Measurements from ENCODE around the gene ADAMTS12. TPM values are rescaled to one million over a fixed set of nuclear protein-coding genes. Genes with fewer than 3 reads are reported as not detected.
A peak's percentile ranks its signal among the peaks of the same experiment; 100 is the strongest.

The ADAMTS12 gene
- total RNA-seq, 4 donors from 2014 or later = 2.3 to 6.0 (median 4.2) TPM

- WGBS = 77% methylated on average over 1 of the region's 1 CpG
- Histone ChIP-seq H3K4me1 (peaks cover 0 to 20% (median 14%) of the 10 kb centered on the region in 4 donors), H3K4me3 (no peak overlapping the region), H3K36me3 (no peaks in the 10 kb centered on the region), H3K27ac (replicated peaks in 1 of 4) (no peak overlapping the region), H3K27me3 (no peaks in the 10 kb centered on the region), H3K9me3 (no peaks in the 10 kb centered on the region)
- intact Hi-C loops (cut with DNase I) = no loop called here
- no peak for TF ChIP-seq EP300 (IDR thresholded peaks at IDR 0.05)
- no peak for TF ChIP-seq CTCF (IDR thresholded peaks at IDR 0.05)
- no peak for TF ChIP-seq POLR2AphosphoS5 (IDR thresholded peaks at IDR 0.05)
- no peak for TF ChIP-seq POLR2A (IDR thresholded peaks at IDR 0.05; ENCODE audit: low read depth)
- DNase-seq (ENCODE audit: extremely low spot score) = no peak
Measured at GRCh38 chr5:33719769-33720168, 172.0 kb downstream of the ADAMTS12 start.

- WGBS = 79% methylated on average over 1 of the region's 1 CpG
- TF ChIP-seq POLR2A (IDR thresholded peaks at IDR 0.05; ENCODE audit: low read depth) (no peak), CTCF (IDR thresholded peaks at IDR 0.05) (no peak), POLR2AphosphoS5 (IDR thresholded peaks at IDR 0.05) (no peak), EP300 (IDR thresholded peaks at IDR 0.05) (no peak)
- Histone ChIP-seq H3K27ac (replicated peaks in 1 of 4) (no peak overlapping the region), H3K36me3 (no peaks in the 10 kb centered on the region), H3K9me3 (no peaks in the 10 kb centered on the region), H3K27me3 (no peaks in the 10 kb centered on the region), H3K4me1 (peaks cover 0 to 7% (median 1%) of the 10 kb centered on the region in 4 donors), H3K4me3 (no peak overlapping the region)
- DNase-seq (ENCODE audit: extremely low spot score) = no peak
- intact Hi-C loops (cut with DNase I) = no loop called here
Measured at GRCh38 chr5:33715661-33716060, 176.1 kb downstream of the ADAMTS12 start.

- Histone ChIP-seq H3K9me3 (no peaks in the 10 kb centered on the region), H3K4me1 (no peaks in the 10 kb centered on the region), H3K27me3 (no peaks in the 10 kb centered on the region), H3K4me3 (no peak overlapping the region), H3K27ac (replicated peaks in 1 of 4) (peak overlapping the region in 2 of 4 donors; percentile 15 to 40), H3K36me3 (no peaks in the 10 kb centered on the region)
- TF ChIP-seq POLR2A (IDR thresholded peaks at IDR 0.05; ENCODE audit: low read depth) (no peak), POLR2AphosphoS5 (IDR thresholded peaks at IDR 0.05) (no peak), CTCF (IDR thresholded peaks at IDR 0.05) (no peak), EP300 (IDR thresholded peaks at IDR 0.05) (no peak)
- intact Hi-C loops (cut with DNase I) = no loop called here
- WGBS = 55% methylated on average over 2 of the region's 2 CpGs
- no peak for DNase-seq (ENCODE audit: extremely low spot score)
Measured at GRCh38 chr5:33713136-33713765, 178.5 kb downstream of the ADAMTS12 start.

DNA sequence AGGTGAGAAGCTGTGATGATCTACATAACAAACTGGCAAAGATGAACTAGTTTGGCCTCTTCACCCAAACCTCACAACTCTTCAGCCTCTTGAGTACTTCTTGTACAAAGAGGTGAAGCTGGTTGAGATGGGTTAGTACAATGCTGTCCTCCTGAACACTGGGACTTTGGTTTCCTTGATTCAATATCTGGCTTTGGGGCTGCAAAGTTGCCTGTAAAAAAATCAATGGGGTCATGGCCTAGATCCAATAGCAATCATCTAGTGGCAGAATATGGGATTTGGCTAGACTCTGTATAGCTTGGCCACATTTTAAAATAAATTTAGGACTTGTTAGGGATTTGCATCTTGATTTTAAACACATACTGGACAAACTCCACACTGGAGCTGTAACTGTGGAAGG, 179.1 kb downstream of the ADAMTS12 start:
- Histone ChIP-seq H3K27ac (replicated peaks in 1 of 4) (peak overlapping the region in 1 of 4 donors; percentile 15), H3K36me3 (no peaks in the 10 kb centered on the region), H3K9me3 (no peaks in the 10 kb centered on the region), H3K4me1 (no peaks in the 10 kb centered on the region), H3K4me3 (no peak overlapping the region), H3K27me3 (no peaks in the 10 kb centered on the region)
- intact Hi-C loops (cut with DNase I) = no loop called here
- no peak for DNase-seq (ENCODE audit: extremely low spot score)
- TF ChIP-seq CTCF (IDR thresholded peaks at IDR 0.05) (no peak), POLR2AphosphoS5 (IDR thresholded peaks at IDR 0.05) (no peak), POLR2A (IDR thresholded peaks at IDR 0.05; ENCODE audit: low read depth) (no peak)
